Right kidney (tissue), 1 donor: ENCODE measurements around the gene MBOAT2.
A peak's percentile ranks its signal among the peaks of the same experiment; 100 is the strongest.

Experiments used
- DNase-seq: peaks from one replicate; pipeline ENCODE4 v3.0.0-alpha.2; 2016

Gene MBOAT2

DNA sequence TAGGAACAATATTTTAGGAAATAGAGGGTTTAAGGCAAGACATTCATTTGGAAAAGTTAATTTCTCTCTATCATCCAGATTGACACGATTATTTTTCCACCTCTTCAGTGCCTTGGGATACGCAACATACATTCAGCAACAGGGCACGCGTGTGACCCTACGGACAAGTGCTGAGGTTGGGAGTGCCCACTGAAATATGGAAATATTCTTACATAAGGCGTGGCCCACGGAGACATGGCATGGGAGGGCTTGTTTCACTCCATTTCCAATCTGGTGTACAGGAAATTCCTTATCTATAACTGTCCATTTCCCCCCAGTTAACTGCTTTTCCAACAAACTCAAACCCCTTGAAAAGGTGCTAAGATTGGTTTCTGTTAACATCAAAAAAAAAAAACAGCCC lies 145.2 kb downstream of the MBOAT2 start:
- DNase-seq = no peak

DNA sequence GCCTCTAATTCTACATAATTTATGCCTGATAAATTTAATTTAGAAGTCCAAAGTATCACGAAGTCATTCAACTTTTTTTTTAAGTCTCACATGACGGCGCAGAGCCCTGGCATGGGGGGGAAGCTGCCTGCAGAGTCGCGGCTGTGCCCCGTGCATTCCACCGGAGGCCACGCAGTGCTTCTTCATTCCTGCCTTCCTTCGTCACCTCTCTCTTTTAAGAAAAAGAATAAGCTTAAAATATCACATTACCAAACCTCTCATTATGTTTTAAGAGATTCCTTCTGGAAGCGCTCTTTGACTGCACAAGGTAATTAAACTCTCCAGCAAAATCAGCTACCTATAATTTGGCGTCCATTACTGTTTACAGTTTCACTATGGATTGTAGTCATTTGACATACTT lies 145.8 kb downstream of the MBOAT2 start:
- DNase-seq = no peak

DNA sequence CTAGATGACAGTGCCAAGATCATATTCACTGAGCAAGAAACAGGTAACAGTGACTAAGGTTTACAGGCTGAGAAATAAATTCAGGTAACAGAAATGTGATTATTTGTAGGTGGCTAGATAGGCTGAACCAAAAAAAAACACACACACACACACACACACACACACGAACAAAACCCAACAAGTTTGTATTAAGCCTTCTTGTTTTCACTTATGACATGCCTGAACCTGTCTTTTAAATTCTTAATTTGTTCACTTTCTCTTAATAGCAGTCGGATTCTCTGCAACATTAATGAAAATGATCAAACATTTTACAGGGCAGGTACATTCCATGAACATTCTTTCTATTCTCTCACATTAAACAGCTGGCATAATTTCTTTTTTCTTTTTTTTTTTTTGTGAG lies 147.3 kb downstream of the MBOAT2 start:
- no peak for DNase-seq

DNA sequence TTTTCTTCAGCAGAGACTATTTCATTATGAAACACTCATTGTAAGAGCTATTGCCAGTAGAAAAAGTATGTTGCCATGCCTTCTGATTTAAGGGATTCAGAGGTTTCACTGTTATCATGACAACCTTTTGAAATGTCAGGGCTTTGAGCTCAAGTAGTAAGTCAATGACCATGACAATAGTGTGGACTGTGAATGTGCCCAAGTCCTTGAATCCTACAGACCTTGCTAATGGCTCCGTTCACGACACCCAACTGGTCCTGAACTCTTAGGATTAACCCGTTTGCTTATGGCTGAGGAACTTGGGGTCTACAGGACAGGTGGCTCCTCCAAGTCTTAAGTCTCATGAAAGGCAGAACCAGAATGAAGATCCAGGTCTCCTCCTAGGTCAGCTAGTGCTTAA lies 148.5 kb downstream of the MBOAT2 start:
- DNase-seq = no peak

DNA sequence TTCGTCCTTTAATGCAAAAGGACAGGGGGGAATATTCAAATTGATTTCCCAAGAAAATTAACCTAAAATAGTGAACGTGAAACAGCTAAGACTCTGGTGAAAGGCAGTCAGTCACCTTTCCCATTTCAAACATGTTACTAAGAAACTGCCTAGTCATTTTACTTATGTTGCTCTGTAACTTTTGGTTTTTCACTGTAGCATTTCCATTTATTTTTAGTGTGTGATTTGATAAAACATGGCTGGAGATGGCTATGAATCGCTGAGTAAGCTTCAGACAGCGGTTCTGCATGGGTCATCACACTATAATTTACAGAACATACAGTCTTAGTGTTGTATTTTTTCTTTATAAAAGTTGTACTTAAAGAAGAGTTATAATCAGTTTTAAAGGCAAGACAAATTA lies 150.1 kb downstream of the MBOAT2 start:
- DNase-seq = no peak

DNA sequence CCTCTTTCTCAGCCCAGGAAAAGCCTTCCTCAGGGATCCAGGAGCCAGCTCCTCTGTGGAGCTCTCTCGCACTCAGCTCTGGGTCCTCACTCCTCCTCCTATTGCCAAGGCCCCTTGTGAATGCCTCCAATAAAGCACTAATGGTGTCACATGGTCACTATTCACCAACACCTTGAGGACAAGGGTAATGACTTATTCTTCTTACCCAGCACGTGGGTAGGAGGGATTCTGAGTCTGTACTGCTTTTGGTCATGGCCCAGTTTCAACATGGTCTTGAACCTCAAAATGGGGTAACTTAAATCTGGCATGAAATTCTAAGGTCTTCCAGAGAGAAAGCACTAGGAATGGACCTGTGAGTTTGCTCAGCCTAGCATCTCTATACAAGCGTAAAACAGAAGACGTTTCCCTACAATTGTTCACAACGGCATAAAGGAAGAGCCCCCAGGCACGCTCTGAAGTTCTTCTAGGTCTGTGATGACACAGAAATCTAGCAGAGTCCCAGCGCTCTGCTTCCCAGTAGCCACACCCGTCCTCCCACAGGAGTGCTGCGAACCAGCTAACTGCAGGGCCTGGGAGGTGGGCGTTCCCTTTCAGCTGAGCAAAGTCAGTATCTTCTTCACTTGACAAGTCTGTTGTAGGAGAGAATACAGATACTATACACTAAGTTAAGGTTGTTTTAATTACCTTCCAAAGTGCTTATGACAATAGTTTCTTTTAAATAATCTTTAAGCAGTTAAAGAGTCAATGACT lies 151.5 kb downstream of the MBOAT2 start:
- no peak for DNase-seq

DNA sequence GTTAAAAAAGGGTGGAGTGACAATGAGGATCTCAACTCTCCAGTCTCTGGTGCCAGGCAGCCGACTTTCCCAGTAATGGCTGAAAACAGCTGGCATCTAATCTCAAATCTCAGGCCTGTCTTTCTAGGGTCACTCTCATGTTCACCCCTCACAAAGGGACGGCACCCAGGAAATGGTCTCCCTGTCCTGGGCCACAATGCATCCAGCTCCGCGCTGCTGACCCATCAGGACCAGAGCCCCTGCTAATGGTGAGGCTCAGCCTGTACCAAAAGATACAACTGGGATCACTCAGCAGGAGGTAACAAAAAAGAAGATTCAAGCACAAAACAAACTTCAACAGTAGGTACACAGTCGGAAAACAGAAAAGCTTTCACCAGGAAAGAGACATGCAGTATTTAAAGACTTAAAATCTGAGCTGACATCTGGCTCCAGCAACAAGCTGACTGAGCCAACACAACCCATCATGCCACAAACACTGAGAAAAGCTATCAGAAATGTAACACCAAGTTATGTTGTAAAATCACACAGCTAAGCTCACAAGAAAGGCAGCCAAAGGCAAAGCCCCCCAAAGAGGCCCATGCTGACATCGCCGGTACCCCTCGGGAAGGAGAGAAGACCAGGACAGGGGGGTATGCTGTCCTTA lies 152.5 kb downstream of the MBOAT2 start:
- DNase-seq = no peak

DNA sequence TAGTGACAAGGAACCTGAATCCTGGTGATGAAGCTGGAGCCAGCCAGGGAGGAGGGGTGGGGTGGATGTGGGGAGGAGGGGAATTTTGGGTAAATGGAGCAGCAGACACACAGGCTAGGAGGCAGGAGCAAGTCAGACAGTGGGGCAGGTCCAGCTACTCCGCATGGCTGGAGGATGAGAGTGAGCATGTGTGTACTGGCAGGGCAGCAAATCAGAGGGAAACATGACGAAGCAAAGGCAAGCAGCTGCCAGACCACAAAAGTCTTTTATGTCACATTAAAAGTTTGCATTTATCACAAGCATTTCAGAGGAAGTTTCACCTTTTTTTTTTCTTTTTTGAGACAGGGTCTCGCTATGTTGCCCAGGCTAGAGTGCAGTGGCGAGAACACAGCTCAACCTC lies 154.2 kb downstream of the MBOAT2 start:
- DNase-seq = no peak

DNA sequence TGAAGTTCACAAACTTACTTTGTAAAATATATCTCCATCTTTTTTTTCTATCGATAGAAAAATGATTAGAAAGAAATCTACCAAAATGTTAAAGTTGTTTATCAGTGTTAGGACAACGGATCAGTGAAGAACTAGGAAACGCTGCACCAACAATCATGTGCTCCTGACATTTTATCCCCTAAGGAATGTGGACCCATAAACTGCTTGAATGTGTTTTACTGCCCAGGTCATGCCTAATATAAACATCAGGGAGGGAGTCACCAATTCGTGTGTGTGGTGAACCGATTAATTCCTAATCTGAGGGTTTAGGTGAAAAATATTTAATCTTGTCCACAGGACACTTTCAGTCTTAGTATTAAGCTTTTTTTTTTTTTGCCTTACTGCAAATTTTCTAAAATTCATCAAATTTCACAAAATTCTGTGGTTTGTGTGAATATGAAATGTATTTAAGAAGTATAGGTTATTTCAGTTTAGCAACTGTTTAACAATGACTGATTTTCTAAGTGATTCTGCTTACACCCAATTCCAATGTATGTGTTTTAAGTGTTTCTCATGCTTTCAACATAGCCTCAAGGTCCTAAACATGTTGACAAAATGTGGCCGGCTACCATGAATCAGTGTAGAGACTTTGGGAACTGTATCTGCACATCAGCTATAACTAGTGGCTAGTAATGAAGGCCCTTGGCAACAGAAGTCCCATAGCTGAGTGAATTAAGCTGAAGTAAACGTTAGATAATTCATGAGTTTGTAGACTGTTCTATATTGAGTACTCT lies 155.0 kb downstream of the MBOAT2 start:
- DNase-seq = no peak

DNA sequence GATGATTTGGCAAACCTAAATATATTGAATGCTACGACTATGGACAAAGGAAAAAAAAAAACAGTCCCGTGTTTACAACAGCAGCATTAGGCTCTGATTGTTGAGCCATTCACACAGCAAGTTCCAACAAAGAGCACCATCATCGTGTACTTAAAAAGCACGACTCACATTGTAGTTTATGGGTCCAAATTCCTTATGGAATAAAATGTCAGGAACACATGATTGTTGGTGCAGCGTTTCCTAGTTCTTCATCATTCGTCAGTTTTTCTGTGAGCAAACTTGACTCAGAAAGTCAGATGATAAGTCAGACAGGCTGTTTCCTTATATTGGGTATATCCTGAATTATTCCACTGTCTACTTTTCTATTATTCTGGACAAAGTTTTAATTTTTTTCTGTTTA lies 156.1 kb downstream of the MBOAT2 start:
- DNase-seq = no peak

DNA sequence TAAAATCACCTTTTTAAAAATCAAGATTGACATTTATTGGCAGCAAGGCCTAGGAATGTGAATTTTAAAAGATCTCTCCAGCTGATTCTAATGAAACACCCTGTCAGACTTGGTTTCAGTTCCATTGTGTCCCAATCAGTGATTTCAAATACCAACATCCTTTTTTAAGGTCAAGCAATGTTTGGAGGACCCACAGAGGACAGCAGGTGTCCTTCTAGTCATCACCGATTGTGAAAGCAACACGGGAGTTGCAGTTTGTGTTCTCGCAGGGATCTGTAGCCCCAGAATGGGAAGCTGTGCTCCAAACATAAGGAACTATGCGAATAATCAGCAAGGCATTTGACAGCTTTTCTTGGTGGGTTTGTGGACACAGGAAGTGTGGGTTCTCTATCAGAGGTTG lies 161.6 kb downstream of the MBOAT2 start:
- DNase-seq = no peak

DNA sequence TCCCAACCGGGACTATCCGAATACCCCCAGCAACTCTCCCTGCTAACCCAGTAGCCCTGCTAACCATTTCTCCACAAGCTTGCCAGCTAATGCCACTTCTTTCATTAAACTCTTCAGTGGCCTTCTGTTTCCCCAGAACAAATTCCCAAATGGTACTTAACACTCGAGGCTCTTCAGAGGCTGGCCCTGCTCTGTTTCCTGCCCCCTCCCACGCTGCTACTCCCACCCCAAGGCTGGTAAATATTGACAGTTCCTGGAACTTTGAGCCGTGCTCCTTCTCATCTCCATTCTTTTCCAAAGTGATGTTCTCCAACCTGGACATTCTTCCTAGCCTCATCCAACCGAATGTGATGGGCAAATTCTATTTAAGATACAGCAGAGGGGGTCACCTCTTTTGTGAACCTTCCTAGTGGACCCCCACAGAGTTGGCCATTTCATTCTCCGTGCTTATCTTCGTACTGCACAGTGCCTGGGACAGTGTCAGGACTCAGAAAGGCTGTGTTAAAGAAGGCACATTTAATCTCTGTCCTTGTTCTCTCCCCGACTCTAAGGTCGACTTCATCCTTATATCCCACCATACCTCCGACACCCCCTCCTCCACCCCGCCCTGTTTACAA lies 162.9 kb downstream of the MBOAT2 start:
- no peak for DNase-seq

DNA sequence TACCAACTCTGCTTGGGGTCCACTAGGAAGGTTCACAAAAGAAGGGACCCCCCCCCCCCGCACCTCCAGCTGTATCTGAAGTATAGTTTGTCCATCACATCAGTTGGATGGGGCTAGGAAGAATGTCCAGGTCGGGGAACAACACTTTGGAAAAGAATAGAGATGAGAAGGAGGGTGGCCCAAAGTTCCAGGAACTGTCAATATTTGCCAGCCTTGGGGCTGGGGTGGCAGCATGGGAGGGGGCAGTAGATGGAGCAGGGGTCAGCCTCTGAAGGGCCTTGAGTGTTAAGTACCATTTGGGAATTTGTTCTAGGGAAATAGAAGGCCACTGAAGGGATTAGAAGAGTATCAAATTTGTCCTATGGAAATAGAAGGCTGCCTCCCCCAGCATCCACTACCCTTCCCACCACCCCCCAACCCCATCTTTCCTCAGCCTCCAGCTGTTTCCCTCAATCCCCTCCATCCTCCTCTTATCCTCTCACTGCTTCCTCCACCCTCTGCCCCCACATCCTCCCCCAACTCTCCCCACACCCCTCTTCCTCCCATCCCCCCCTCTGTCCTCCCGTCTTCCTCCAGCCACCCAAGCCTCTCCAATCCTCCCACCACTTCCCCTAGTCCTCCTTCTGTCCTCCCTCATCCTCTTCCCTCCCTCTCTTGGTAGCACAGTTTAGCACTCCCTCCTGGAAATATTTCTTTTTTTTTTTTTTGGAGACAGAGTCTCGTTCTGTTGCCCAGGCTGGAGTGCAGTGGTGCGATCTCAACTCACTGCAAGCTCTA lies 164.1 kb downstream of the MBOAT2 start:
- no peak for DNase-seq

DNA sequence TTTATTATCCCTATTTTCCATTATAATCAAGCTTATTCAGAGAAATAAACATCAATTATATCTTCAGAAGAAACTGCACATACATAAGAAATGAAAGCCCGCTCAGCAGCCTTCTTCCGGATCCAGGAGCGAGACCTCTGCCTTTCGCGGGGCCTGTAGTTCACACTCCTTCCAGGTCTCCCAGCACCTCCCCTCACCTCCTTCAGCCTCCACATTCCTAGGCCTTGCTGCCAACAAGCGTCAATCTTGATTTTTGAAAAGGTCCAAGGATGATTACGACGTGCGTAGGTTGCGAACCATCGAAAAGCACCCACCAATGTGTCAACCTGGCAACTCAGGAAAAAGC lies 165.7 kb downstream of the MBOAT2 start:
- peak; percentile 53 for DNase-seq

DNA sequence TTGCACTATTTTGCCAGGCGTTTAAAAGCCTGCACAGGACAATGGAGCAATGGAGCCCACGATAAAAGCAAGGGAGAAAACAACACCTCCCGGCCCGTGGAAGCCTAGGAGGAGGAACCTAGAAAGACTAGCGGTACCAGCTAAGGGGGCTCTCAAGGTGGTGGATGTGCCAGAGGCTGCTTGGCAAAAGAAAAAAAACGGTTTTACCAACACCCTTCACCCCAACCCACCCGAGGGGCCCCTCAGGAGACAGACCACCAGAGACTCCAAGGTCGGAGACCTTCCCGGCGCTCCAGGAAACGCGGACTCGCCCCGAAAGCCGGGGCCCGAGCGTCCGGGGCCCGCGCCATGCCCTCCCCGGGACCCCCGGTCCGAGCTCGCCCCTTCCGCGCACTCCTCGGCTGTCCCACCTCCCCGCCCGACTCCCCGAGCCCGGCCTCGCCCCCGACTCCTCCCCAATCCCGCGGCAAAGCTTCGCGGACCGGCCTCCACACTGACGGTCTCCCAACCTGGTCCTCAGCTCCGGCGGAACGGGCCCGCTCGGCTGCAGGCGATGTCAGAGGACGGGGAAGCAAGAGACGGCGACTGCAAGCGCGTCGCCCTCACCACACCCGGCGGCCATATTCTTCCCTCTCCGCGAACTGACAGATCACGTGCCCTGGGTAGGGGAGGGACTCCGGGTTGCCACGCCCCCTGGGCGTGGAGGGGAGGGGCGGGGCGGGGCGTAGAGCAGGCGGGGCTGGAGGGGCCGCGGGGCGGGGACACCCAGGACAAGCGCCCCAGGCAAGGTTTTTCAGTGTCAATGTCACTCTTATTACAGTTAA lies 166.3 kb downstream of the MBOAT2 start, which contains the start of gene KIDINS220:
Gene KIDINS220, minus strand, starts transcription at position 643 of the 824 bp plus-strand sequence. CDS start 10,520 bp downstream, outside the sequence.
- DNase-seq = peak; percentile 88

DNA sequence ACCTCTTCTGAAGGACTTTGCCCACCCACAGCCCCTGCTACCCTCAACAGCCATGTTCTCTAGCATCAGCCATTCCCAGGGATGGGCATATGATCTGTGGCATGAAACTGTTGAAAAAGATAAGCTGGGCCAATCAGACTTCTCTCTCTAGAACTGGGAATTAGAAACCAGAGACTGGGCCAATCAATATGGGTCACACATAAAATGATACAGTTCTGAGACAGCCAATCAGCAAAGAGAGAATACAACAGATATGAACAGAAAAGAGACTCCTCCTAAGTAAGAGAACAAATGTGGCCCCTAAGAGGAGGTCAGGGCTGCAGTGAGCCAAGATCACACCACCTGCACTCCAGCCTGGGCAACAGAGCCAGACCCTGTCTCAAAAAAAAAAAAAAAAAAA lies 168.2 kb downstream of the MBOAT2 start:
- no peak for DNase-seq

DNA sequence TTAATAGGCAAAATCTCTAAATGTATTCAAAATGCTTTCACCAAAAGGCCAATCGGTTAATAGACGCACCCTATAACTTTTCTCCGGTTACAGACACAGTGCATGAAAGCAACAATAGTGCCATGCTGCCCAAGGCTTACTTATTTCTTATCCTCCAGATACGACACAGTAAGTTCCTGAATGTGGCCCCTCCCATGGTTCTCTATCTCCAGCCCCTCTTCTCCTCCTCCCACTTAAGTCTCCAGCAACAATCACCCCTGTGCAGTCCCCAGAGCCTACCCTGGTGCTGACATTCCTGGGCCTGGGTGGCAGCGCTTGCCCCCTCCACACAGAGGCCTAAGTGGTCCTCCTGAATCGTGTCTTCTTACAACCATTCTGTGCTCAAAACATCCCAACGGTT lies 169.6 kb downstream of the MBOAT2 start:
- DNase-seq = no peak

DNA sequence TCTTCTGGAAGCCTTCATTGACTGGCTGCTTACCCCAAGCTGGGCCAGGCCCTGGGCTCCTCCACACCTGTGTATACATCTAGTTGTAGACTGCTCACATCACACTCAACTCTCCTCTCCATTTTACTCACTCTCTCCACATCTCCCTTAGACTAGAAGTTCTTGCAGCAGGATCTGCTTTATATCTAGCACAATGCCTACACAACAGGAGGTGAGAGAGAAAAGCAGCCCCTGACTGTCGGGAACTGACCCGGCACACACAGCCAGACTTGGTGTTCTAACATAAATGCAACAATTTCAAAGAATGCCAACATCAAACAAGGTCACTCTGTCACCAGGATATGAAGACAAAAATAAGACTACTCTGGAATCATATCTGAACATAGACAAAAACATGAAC lies 172.0 kb downstream of the MBOAT2 start:
- no peak for DNase-seq

DNA sequence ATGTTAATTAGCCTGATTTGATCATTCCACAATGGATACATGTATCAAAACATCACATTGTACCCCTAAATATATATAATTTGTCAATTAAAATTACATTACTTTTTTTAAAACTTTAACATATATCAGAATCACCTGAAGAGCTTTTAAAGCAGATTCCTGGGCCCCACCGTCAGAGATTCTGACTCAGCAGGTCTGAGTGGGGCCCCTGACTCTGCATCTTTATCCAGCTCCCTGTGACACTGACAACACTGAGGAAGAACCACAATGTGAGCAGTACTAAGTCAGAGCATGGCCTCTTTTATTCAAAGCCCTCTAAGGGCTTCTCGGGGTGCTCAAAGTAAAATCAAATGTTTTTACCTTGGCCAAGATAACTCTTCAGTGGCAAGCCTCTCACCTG lies 175.8 kb downstream of the MBOAT2 start:
- no peak for DNase-seq

DNA sequence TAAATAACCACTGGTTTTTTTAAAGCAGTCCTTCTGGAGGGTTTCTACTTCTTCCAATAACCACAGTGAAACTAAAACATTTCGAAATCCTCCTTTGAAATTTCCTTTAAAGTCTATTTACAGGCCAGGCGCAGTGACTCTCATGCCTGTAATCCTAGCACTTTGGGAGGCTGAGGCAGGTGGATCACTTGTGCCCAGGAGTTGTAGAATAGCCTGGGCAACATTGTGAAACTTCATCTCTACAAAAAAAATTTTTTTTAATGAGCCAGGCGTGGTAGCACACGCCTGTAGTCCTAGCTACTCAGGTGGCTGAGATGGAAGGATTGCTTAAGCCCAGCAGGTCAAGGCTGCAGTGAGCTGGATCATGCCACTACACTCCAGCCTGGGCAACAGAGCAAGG lies 181.3 kb downstream of the MBOAT2 start:
- no peak for DNase-seq
